Measurements from ENCODE around the gene EML1.

EML1 gene

DNA sequence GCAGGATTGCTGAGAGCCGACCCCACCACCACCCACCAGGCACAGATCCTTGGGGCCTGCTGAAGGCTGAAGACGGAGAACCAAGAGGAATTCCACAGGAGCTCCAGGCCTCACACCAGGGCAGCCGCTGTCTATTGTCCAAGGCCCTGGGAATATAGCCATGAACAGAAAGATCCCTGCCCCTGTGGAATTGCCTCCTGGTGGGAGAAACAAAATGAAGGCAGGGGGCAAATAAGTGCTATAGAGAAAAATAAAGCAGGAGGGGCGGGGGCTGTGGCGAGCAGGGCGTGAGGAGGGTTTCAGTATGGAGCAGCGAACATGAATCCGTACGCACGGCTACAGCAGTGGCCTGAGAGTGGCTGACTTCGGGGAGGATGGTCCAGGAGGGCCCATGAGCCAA, 96.1 kb downstream of the EML1 start:
- no peaks in the 10 kb centered on the region for H3K4me1 Mint-ChIP-seq (ENCODE audit: low read depth)
- peaks cover 5% of the 10 kb centered on the region for H3K27me3 Mint-ChIP-seq
- H3K9me3 Mint-ChIP-seq (ENCODE audit: low read depth) = no peaks in the 10 kb centered on the region
- no peak overlapping the region for H3K27ac Mint-ChIP-seq
- H3K4me3 Mint-ChIP-seq = no peak overlapping the region
- H3K36me3 Mint-ChIP-seq = no peaks in the 10 kb centered on the region

DNA sequence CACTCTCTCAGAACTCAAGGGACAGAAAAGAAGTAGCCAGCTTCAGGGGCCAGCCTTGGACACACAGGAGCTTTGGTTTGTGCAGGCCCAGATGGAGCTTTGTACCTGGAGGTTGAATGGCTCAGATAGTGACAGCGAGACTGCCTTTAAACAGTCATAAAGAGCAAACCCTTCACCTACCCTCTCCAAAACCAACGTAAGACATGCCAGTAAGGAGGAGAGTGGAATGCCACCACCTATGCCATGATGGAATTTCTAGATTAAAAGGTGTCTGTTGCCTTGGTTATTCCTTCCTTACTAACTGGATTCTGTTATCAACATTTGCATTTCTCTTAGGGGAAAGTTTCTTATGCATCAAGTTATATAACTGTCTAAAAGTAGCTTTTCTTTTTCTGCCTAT, 98.1 kb downstream of the EML1 start:
- Mint-ChIP-seq H3K27me3 (peaks cover 2% of the 10 kb centered on the region), H3K27ac (no peak overlapping the region), H3K9me3 (ENCODE audit: low read depth) (no peaks in the 10 kb centered on the region), H3K4me1 (ENCODE audit: low read depth) (no peaks in the 10 kb centered on the region), H3K36me3 (no peaks in the 10 kb centered on the region), H3K4me3 (no peak overlapping the region)

DNA sequence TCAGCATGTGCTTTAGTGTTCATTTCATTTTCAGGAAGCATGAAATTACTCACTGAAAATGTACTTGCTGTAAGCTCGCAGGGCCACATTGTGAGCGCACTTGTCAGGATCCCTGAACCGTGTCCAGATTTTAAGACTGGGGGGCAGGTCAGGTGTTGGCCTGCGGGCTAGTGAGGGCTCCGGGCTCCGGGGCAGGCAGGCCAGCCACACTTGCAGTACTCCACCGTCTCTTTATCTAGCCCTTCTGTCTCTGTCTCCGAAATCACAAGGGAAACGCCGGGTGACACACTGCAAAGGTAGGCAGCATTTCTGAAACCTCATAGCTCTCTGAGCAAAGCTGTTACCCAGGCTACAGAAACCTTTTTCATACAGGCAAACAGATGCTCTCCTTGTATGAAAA, 98.7 kb downstream of the EML1 start:
- no peaks in the 10 kb centered on the region for H3K4me1 Mint-ChIP-seq (ENCODE audit: low read depth)
- H3K36me3 Mint-ChIP-seq = no peaks in the 10 kb centered on the region

DNA sequence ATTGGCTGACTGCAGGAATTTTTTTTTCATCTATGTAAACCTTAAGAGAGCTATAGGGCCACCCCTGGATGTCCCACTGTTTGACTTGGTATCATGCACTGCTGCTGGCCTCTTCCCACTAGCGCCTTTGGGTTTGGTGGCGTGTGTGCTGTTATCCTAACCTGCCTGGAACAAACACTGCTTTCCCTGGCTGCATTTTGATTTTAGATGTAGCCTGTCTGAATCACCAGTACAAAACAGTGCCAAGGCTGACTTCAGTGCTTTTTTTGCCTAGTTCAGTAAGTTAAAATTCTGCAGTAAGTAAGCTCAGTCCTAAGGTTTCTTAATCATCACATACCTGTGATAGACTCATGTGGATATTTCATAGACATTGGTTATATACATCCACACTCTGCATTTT, 99.2 kb downstream of the EML1 start:
- Mint-ChIP-seq H3K4me1 (ENCODE audit: low read depth) (no peaks in the 10 kb centered on the region), H3K27me3 (no peaks in the 10 kb centered on the region), H3K9me3 (ENCODE audit: low read depth) (no peaks in the 10 kb centered on the region), H3K27ac (no peak overlapping the region), H3K36me3 (no peaks in the 10 kb centered on the region), H3K4me3 (no peak overlapping the region)

More for the DNA sequence above, 98.7 kb downstream of the EML1 start:
- Mint-ChIP-seq H3K27me3 (peaks cover 2% of the 10 kb centered on the region), H3K27ac (no peak overlapping the region), H3K4me3 (no peak overlapping the region), H3K9me3 (ENCODE audit: low read depth) (no peaks in the 10 kb centered on the region)

DNA sequence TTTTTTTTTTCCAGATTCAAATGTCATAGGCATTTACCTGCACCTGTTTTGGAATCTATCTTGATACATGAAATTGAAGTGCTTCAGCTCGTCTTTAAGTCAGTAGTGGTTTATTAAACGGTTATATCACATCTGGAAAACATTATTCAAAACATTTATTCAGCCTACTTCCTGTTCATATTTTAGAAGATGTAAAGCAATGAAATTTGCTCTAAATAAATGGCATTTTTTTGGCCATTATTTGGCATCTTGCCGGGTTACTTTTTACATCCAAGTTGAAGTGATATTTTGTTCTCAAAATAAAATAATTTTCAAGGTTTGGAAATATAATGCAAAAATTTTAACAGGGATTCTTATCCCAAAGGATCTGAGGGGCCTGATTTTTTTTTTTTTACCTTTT, 103.1 kb downstream of the EML1 start:
- no peaks in the 10 kb centered on the region for H3K9me3 Mint-ChIP-seq (ENCODE audit: low read depth)
- no peak overlapping the region for H3K27ac Mint-ChIP-seq
- H3K36me3 Mint-ChIP-seq = no peaks in the 10 kb centered on the region
- no peak overlapping the region for H3K4me3 Mint-ChIP-seq
- H3K4me1 Mint-ChIP-seq (ENCODE audit: low read depth) = no peaks in the 10 kb centered on the region
- H3K27me3 Mint-ChIP-seq = no peaks in the 10 kb centered on the region

DNA sequence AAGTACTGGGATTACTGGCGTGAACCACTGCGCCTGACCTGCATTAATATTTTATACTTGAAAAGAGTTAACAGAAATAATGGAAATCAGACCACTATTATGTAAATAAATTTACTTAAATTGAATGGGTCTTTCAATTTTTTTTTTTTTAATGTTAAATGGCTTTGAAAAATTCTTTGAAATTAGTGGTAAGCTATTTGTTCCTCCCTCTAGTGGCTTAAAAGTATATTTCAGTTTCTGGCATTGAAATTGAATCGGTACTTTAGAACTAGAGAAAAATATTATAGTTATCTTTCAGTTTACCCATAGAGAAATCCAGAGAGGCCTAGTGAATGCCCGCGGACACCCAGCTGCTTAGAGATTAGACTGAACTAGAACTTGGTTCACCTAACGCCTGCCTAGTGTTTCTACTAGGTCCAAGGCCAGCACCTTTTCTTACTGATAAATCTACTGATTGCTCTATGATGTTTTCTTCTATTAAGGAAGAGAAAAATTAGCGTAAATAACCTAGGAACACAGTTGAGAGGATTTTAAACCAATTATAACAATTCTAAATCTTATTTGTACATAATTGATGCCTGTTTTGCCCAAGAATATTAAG, 106.5 kb downstream of the EML1 start:
- peaks cover 4% of the 10 kb centered on the region for H3K9me3 Mint-ChIP-seq (ENCODE audit: low read depth)
- H3K4me1 Mint-ChIP-seq (ENCODE audit: low read depth) = no peaks in the 10 kb centered on the region
- H3K27ac Mint-ChIP-seq = no peak overlapping the region
- peaks cover 3% of the 10 kb centered on the region for H3K27me3 Mint-ChIP-seq
- H3K4me3 Mint-ChIP-seq = no peak overlapping the region
- peaks cover 3% of the 10 kb centered on the region for H3K36me3 Mint-ChIP-seq

DNA sequence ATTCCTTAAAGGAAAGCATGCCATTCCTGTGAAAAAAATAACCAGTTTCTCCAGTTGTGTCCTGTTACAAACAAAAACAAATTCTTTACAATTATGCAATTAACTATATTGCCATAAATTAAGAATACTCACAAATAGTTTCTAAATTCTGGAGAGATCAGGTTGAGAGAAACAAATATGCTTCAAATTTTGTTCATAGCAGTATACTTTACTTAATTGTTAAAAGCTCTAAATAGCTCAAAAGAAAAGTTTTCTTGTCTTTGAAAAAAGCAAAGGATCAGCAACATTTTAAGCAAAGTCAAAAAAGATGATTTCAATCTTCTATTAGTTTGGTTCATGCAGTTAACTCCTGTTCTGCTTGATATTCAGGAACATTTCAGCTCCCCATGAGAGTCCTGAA, 109.7 kb downstream of the EML1 start:
- Mint-ChIP-seq H3K27me3 (peaks cover 3% of the 10 kb centered on the region), H3K9me3 (ENCODE audit: low read depth) (peaks cover 4% of the 10 kb centered on the region), H3K36me3 (peaks cover 3% of the 10 kb centered on the region), H3K4me3 (no peak overlapping the region), H3K4me1 (ENCODE audit: low read depth) (no peaks in the 10 kb centered on the region), H3K27ac (no peak overlapping the region)

DNA sequence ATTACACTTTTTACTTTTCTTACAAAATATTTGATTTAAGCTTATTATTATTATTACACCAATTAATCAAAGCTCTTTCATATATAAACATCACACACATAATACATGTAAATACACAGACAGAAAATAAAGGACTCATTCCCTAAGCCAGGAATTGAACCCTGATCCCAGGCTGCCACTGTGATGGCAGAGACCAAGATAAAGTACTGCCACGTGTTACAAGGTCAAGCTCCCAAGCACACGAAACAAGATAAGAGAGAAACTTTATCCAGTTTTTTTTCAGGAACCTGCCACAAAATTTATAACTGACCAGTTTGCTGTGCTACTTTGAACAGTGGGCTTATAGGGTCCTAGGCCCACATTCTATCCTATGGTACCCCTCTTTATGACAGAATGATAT, 111.3 kb downstream of the EML1 start:
- H3K4me3 Mint-ChIP-seq = no peak overlapping the region
- H3K27ac Mint-ChIP-seq = no peak overlapping the region
- peaks cover 4% of the 10 kb centered on the region for H3K9me3 Mint-ChIP-seq (ENCODE audit: low read depth)
- peaks cover 3% of the 10 kb centered on the region for H3K27me3 Mint-ChIP-seq
- no peaks in the 10 kb centered on the region for H3K4me1 Mint-ChIP-seq (ENCODE audit: low read depth)
- peaks cover 3% of the 10 kb centered on the region for H3K36me3 Mint-ChIP-seq

DNA sequence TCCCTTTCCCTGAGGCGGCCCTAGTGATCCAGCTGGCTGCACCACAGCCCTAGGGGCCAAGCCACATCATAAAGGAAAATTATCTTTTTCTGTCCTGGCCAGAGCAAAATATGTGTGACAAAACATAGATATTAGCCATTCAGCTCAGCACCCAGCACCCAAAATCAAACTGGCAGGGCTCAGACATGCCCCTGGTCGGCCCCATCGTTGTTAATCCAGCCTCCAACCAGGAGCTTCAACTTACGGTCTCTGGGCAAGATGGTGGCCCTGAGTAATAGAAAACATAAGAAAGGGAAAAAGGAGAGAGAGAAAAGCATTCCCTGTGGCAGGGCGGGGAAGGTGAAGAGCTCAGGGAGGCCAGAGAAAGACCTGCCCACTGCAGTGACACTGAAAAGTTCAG, 111.9 kb downstream of the EML1 start:
- H3K4me1 Mint-ChIP-seq (ENCODE audit: low read depth) = no peaks in the 10 kb centered on the region
- H3K27me3 Mint-ChIP-seq = peaks cover 3% of the 10 kb centered on the region
- H3K9me3 Mint-ChIP-seq (ENCODE audit: low read depth) = peaks cover 4% of the 10 kb centered on the region
- no peak overlapping the region for H3K4me3 Mint-ChIP-seq
- peaks cover 3% of the 10 kb centered on the region for H3K36me3 Mint-ChIP-seq
- no peak overlapping the region for H3K27ac Mint-ChIP-seq

DNA sequence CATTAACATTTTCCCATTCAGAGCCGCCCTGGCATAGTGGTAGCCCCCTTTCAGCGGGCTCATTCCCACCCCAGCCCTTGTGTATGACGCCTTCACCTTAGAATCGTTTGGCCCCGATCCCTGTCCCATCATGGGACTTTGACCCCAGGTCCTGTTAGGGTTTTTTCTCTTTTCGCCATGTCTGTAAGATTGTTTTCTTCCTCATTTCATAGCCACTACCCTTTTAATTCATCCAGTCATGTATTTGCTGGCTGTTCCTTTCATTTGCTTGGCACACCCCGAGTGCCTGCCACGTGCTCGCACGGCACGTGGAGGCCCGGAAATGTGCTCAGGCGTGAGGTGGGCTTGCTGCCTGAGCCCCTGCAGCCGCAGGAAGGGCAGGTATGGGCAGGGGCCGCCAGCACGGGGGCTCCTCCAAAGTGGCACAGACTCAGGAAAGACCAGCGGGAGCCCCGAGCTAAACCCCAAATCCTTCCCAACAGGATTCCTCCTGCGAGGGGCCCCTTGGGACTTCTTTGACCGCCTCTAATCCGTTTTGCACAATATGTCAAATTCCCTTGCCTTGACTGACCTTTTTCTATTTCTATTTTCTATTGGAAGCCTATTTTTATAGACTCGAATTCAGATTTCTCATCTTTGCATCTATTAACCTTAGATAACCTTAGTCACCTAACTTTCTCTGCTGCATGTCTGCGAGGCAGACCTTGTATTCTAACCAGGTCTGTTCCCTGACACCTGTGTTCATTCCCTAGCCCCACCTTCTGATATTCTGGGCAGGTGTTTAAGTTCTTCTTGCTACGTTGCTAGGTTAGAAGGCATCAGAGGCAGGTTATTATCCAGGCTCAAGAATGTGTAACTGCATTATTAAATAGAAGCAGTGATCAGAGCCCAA, 114.8 kb downstream of the EML1 start:
- no peak overlapping the region for H3K27ac Mint-ChIP-seq
- H3K36me3 Mint-ChIP-seq = peaks cover 3% of the 10 kb centered on the region
- peaks cover 11% of the 10 kb centered on the region for H3K27me3 Mint-ChIP-seq
- H3K9me3 Mint-ChIP-seq (ENCODE audit: low read depth) = no peaks in the 10 kb centered on the region
- no peaks in the 10 kb centered on the region for H3K4me1 Mint-ChIP-seq (ENCODE audit: low read depth)
- H3K4me3 Mint-ChIP-seq = no peak overlapping the region

DNA sequence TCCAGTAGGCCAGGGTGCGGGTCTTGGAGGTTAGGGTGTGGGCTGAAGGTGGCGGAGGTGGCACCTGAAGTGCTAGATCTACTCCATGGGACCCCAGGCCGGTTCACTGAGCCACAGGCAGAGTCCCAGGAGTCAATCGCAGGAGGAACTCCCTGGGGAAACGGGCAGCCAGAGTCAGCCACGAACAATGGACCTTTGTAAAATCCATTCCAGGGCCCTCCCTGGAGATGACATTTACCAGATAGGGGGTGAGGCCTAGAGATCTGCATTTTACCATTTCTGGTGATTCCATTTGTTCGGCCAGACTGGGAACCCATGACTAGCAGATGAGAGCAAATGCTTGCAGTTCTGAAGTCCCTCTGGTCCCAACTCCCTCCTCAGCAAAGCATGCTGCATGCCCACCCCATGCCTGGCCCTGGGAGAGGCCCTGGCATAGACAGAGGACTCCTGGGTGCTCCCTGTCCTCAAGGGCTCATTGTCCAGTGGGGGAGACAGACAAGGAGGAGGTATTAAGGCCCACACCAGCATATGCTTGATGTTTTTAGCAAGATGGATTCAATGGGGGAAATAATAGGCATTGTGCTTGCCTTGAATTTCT, 115.5 kb downstream of the EML1 start:
- no peaks in the 10 kb centered on the region for H3K9me3 Mint-ChIP-seq (ENCODE audit: low read depth)
- no peaks in the 10 kb centered on the region for H3K4me1 Mint-ChIP-seq (ENCODE audit: low read depth)
- no peak overlapping the region for H3K27ac Mint-ChIP-seq
- no peaks in the 10 kb centered on the region for H3K36me3 Mint-ChIP-seq
- peaks cover 11% of the 10 kb centered on the region for H3K27me3 Mint-ChIP-seq
- H3K4me3 Mint-ChIP-seq = no peak overlapping the region

DNA sequence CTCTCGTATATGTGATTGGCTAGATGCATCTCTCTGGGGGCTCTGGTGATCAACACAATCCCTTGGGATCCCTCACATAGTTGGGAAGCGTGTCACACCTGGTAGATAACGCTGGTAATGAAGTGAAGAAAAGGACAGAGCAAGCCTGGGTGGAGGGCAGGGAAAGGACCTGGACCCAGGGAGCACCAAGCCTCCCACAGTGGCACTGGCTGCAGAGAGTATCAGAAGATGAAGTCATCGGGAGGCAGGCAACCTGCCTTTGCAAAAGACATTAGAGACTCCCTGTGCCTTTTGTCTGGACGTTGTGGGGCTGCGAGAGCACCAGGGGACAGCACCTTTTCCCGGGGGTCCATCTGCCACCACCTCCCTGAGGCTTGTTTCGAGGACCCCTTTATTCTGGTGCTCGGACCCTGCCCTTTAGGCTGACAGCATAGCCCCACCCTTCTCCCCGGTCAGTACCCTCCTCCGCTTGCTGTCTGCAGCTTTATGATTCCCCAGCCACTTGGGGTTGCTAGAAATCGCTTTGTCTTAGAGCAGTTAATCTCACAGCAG, 116.4 kb downstream of the EML1 start:
- H3K4me1 Mint-ChIP-seq (ENCODE audit: low read depth) = no peaks in the 10 kb centered on the region
- no peaks in the 10 kb centered on the region for H3K9me3 Mint-ChIP-seq (ENCODE audit: low read depth)
- no peak overlapping the region for H3K4me3 Mint-ChIP-seq
- H3K27me3 Mint-ChIP-seq = peaks cover 13% of the 10 kb centered on the region
- no peaks in the 10 kb centered on the region for H3K36me3 Mint-ChIP-seq
- H3K27ac Mint-ChIP-seq = no peak overlapping the region

DNA sequence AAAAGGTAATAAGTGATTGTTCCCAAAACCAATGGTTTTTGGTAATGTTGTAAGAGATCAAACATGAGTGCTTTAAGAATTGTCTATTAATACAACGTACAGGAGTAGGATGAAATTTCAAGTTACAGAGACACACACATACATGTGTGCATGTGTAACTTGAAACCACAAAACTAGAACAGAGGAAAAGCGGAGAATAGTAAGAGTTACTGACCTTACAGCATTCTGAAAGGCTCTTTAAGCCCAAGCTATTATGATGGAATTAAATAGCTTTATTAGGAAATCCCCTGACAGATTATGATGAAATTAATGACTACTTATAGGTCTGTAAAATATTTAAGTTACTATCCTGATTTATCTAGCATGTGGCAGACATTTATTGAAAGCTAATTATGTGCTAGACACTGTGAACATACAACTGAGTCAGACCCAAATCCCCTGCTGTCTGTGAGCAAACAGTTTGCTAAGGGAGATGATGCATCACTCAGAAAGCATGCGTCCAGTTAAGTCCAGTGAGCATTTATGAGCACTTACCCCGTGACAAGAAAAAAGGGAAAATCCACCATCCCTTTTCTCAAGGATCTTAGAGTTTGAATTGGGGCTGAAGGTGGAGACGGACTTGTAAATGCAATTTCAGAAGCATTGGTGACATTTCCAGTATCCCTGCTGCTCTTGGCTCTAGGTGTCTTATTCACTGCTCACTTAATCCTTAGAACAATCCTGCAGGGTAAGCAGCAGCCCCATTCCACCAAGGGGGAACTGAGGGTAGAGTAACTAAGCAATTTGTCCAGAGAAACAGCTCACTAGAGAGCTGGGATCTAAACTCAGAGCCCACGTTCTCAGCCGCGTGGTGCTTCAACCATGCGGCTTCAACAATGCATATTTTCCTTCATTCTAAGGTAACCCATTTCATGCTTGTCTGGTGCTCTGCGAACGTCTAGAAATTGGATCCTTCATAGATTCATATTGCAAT, 117.4 kb downstream of the EML1 start:
- Mint-ChIP-seq H3K9me3 (ENCODE audit: low read depth) (no peaks in the 10 kb centered on the region), H3K4me1 (ENCODE audit: low read depth) (no peaks in the 10 kb centered on the region), H3K4me3 (no peak overlapping the region), H3K36me3 (no peaks in the 10 kb centered on the region), H3K27ac (no peak overlapping the region), H3K27me3 (peaks cover 13% of the 10 kb centered on the region)

DNA sequence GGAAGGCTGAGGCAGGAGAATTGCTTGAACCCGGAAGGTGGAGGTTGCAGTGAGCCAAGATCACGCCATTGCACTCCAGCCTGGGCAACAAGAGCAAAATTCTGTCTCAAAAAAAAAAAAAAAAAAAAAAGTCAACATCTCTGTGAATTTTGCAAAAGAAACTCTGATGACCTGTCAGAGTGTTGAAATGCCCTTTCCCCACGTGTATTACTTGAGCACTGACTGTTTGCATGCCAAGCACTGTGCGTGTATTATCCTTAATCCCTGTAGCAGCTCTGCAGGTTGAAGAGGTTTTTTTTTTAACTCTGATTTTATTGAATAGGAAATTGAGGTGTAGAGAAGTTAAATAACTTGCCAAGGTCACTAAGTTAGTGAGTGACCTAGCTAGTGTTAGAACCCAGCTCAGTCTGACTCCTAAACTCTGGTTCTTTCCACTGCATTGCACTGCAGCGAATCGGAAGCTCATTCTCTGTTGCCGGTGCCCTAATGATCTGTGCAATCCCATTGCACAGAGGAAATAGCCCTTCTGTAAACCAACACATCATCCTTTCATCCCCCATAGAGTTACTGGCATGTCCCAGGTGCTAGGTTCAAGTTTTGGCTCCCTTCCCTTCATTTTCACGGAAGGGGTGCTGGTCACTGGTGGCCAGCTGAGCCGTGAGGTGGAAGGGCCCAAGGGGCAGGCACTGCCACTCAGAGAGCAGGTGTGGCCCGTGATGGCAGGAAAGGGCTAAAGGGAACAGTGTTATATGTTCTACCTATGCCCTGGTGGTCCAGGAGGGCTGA, 122.3 kb downstream of the EML1 start:
- no peak overlapping the region for H3K27ac Mint-ChIP-seq
- H3K36me3 Mint-ChIP-seq = no peaks in the 10 kb centered on the region
- H3K4me3 Mint-ChIP-seq = no peak overlapping the region
- H3K27me3 Mint-ChIP-seq = peaks cover 11% of the 10 kb centered on the region
- no peaks in the 10 kb centered on the region for H3K9me3 Mint-ChIP-seq (ENCODE audit: low read depth)
- H3K4me1 Mint-ChIP-seq (ENCODE audit: low read depth) = no peaks in the 10 kb centered on the region
